Ovary (tissue), 9 donors: Measurements from ENCODE around the gene GMEB2. TPM values are rescaled to one million over a fixed set of nuclear protein-coding genes. Genes with fewer than 3 reads are reported as not detected.
"Not testable (repeated sequence)": the region's sequence is repeated elsewhere in the genome, so short reads cannot be mapped to it uniquely, and the experiment has no call there.

Experiments used
- DNase-seq, 5 donors: peaks; one replicate each; pipeline ENCODE4 v3.0.0-alpha.2; 2019 to 2020
- H3K27ac ChIP-seq, 2 donors: fragments of 200-600 bp; one replicate each; pipeline versions ENCODE4 v1.5.1 to v1.8.0; 2019 to 2022
- H3K27me3 ChIP-seq: fragments of 200-600 bp; one replicate; pipeline ENCODE4 v1.8.0; 2022
- H3K36me3 ChIP-seq: fragments of 200-600 bp; sonication (generic); one replicate; pipeline ENCODE4 v1.5.1; 2019
- H3K4me1 ChIP-seq: one replicate; pipeline ENCODE4 v1.8.1; 2013; ENCODE audit warnings: mild to moderate bottlenecking, moderate library complexity; ENCODE audit not compliant: insufficient read depth
- H3K4me3 ChIP-seq: fragments of 200-600 bp; sonication (generic); one replicate; pipeline ENCODE4 v1.5.1; 2017
- H3K9me3 ChIP-seq, 2 donors: fragments of 200-600 bp in 1 of 2; sonication (generic) in 1 of 2; one replicate each; pipeline versions ENCODE4 v1.5.1 to v1.8.1; 2013 to 2019; ENCODE audit warnings: mild to moderate bottlenecking in 1 of 2, moderate library complexity in 1 of 2
- EP300 ChIP-seq: sonication (generic); formaldehyde crosslinking; IDR thresholded peaks from one replicate; pipeline ENCODE4 v1.6.1; 2017; ENCODE audit warnings: antibody characterized with exemption
- POLR2A ChIP-seq: fragments of 450-650 bp; IDR thresholded peaks from one replicate; pipeline ENCODE4 v1.6.1; 2017; ENCODE audit warnings: antibody characterized with exemption, mild to moderate bottlenecking, moderate library complexity
- WGBS, 3 donors: extraction: QIAGEN DNeasy Blood & Tissue Kit in 1 of 3; methylation state at CpG; one replicate each; pipeline versions ENCODE4 v1.1.5 to v1.1.7; 2013 to 2017; 5-methylcytosine and 5-hydroxymethylcytosine counted together
- intact Hi-C, 4 donors: fragments of 100-400 bp; cut with DNase I; formaldehyde crosslinking; loops; one replicate each; pipeline versions ENCODE4 v1.11.0 to v1.15.1; 2022 to 2023
- polyA plus RNA-seq, 2 donors: library from polyadenylated mRNA; stranded (reverse); fragments of 200-250 nt in 1 of 2; fragments of 350-450 nt in 1 of 2; fragmentation: Illumina TruSeq in 1 of 2; extraction: RNeasy Lipid Tissue Mini Kit (QIAGEN cat#74804) in 1 of 2; gene quantifications; one replicate each; pipeline ENCODE4 v1.2.3, GENCODE V29; 2013 to 2014
- total RNA-seq, 7 donors: library from RNA; depleted of rRNA in 2 of 7; stranded (reverse); fragments of >200 nt in 2 of 7; fragmentation: NEBNext Ultra II Directional in 3 of 7; extraction: Animal tissue kit (Norgen Biotek cat#: 25700) in 3 of 7; gene quantifications; one replicate each; pipeline versions ENCODE4 v1.1.0 to v1.2.4, GENCODE V29; 2016 to 2023
- TF ChIP-seq, protein P1 (sequence below), 3 donors: fragments of 450-650 bp in 2 of 3; fragments of 200-600 bp in 1 of 3; IDR thresholded peaks; one replicate each; pipeline versions ENCODE4 v1.5.1 to v1.8.0; 2016 to 2022; ENCODE audit warnings: antibody characterized with exemption in 3 of 3, mild to moderate bottlenecking in 1 of 3
- donor health status: DM: no; HTN: no; CAD: no; lungs with moderate emphysema.
- donor health status: DM: no; HTN: no; CAD: no.
- donor health status: Bipolar disorder and iron deficiency.
- donor health status: DM: yes; HTN: yes; CAD: no.
- donor health status: DM: no; HTN: no; CAD: no.
- donor health status: DM: yes; HTN: yes; CAD: no.

The GMEB2 gene
- total and polyA plus RNA-seq, 9 donors, result 4.1 to 14.7 (median 9.7) TPM

DNA sequence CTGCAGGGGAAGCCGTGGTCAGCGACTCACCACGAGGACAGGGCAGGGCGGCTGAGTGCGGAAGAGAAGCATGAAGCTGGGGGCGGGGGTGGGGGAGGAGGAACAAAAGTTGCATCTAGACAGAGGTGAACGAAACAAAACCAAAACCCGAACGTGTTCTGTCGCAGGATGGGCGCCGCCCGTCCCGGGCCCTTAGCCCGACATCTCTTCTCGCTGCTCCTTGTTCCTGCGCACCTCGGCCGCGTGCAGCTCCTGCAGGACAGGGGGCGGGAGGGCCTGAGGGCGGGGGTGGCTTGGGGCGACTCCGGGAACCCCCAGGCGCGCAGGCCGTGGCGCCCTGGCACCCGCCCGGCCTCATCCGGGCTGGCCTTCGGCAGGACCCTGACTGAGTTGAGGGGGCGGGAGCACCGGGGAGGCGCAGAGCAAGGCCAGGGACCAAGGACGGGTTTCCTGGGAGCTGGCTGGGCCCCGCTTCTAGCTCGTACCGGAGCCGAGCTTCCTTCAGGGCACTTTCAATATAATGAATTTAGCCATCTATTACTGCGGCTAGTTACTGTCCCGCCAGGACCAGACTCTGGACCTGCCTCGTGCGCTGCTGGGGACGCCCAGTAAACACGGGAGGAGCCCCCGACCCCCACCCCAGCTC, 14.4 kb upstream of the GMEB2 start:
- WGBS, 3 donors, result 1 to 33% (median 19%) methylated on average over 41 to 42 of the region's 47 CpGs
- Histone ChIP-seq H3K36me3 (no peaks in the 10 kb centered on the region), H3K27me3 (no peaks in the 10 kb centered on the region), H3K4me1 (peaks cover 12% of the 10 kb centered on the region), H3K9me3 (no peaks in the 10 kb centered on the region), H3K27ac (peak overlapping the region in 1 of 2 donors; percentile 56), H3K4me3 (peak overlapping the region; percentile 38)
- no peak for TF ChIP-seq POLR2A
- TF ChIP-seq, protein P1, sequence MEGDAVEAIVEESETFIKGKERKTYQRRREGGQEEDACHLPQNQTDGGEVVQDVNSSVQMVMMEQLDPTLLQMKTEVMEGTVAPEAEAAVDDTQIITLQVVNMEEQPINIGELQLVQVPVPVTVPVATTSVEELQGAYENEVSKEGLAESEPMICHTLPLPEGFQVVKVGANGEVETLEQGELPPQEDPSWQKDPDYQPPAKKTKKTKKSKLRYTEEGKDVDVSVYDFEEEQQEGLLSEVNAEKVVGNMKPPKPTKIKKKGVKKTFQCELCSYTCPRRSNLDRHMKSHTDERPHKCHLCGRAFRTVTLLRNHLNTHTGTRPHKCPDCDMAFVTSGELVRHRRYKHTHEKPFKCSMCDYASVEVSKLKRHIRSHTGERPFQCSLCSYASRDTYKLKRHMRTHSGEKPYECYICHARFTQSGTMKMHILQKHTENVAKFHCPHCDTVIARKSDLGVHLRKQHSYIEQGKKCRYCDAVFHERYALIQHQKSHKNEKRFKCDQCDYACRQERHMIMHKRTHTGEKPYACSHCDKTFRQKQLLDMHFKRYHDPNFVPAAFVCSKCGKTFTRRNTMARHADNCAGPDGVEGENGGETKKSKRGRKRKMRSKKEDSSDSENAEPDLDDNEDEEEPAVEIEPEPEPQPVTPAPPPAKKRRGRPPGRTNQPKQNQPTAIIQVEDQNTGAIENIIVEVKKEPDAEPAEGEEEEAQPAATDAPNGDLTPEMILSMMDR (IDR thresholded peaks at IDR 0.05), result no peak
- no peak for TF ChIP-seq EP300
- intact Hi-C loops, result loop anchor here in 1 of 4 donors (10.0 kb wide), 1 partner anchor 106 kb away; the partner anchor contains the start of gene PTK6
- DNase-seq, result no peak

DNA sequence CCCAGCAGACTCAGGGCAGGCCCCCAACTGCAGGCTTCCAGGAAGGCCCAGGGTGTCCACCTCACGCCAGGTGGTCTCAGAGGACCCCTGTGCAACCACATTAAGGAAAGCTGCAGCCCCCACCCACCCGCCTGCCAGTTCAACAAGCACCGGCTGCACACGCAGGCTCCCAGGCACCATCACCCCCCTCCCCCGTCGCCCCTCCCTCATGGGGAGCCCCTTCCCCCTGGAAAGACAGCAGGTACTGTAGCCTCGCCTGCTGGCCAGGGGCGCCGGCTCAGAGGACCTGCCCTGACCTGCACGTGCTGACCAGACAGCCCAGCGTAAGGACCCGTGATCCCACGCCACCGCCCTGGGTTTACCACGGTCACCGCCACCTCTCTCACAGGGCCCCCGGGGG, 13.8 kb upstream of the GMEB2 start:
- H3K27ac ChIP-seq, H3K36me3 ChIP-seq, H3K4me3 ChIP-seq, H3K27me3 ChIP-seq, H3K9me3 ChIP-seq: not testable (repeated sequence)
- 36 to 100% (median 69%) methylated on average over 2 to 16 of the region's 17 CpGs for WGBS, 3 donors
- intact Hi-C loops, result loop anchor here in 1 of 4 donors (10.0 kb wide), 1 partner anchor 106 kb away; the partner anchor contains the start of gene PTK6
- DNase-seq, result peak in 3 of 5 donors; percentile 48 to 67 (median 65)
- peaks cover 12% of the 10 kb centered on the region for H3K4me1 ChIP-seq

DNA sequence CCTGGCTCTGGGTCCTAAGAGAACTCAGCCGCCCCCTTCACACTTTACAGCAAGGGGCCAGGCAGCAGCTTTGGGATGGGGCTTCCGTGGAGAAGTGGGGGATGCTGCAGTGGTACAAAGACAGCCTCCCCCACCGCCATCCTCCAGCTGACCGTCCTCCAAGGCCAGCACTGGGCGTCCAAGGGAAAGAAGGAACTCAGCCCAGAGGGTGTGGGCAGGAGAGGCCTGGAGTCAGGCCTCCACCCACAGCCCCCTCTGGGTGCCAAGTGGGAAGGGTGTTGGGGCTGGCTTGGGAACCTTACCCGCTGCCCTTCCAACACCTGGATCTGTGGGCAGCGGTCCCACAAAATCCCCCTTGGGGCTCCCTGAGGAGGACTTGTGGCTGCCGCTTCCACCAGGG, 13.2 kb upstream of the GMEB2 start:
- Histone ChIP-seq H3K4me1 (peaks cover 12% of the 10 kb centered on the region), H3K27me3 (no peaks in the 10 kb centered on the region), H3K4me3 (no peak overlapping the region), H3K27ac (no peak overlapping the region), H3K36me3 (no peaks in the 10 kb centered on the region), H3K9me3 (no peaks in the 10 kb centered on the region)
- intact Hi-C loops, result loop anchor here in 1 of 4 donors (10.0 kb wide), 1 partner anchor 105 kb away; the partner anchor contains the start of gene PTK6
- peak in 2 of 5 donors; percentile 34 to 51 for DNase-seq
- WGBS, 3 donors, result 46 to 61% (median 61%) methylated on average over 7 to 8 of the region's 8 CpGs
- no peak for TF ChIP-seq EP300
- no peak for TF ChIP-seq POLR2A
- TF ChIP-seq, protein P1 (IDR thresholded peaks at IDR 0.05), result no peak

DNA sequence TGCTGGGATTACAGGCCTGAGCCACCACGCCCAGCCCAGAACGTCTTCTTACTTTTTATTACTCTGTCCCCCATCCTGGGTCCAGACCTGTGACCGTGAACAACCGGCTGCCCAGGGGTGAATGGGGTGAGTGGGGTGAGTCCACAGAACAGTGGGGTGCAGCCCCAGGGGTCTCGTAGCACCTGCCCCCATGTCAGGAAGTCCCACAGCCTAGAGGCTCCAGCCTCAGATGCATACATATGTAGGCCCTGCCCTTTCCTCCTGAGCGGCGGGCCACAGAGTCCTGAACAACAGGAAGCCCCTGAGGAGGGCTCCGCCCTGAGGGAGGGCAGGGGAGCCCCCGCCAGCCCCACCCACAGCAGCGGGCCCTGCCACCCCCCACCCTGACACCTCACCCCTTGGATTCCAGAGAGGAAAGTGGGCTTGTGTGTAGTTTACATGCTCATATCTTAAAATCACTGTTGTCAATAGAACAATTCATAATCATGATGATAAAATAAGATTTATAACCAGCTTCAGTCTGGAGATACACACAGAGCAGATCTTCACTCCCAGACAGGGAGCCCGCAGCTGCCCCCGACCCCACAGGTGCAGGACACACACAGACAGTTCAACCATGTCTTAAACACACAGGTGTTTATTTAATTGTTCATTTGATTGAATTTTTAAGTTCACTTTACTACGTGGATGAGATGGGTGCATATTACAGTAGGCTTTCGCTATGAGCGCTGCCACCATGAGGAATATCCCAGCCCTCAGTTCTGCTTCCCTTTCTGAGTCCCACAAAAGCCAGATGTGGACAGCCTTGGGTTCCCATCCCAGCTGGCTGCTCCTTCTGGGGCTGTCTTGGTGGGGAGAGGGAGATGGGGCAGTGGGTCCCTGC, 12.4 kb upstream of the GMEB2 start:
- H3K9me3 ChIP-seq, result no peaks in the 10 kb centered on the region
- WGBS, 3 donors, result 66 to 69% (median 67%) methylated on average over 15 of the region's 15 CpGs
- DNase-seq, result no peak
- intact Hi-C loops, result no loop called here
- no peaks in the 10 kb centered on the region for H3K27me3 ChIP-seq
- TF ChIP-seq, protein P1 (IDR thresholded peaks at IDR 0.05), result no peak
- TF ChIP-seq EP300, result no peak
- TF ChIP-seq POLR2A, result no peak
- peaks cover 12% of the 10 kb centered on the region for H3K4me1 ChIP-seq
- H3K27ac ChIP-seq, result no peak overlapping the region
- no peak overlapping the region for H3K4me3 ChIP-seq
- H3K36me3 ChIP-seq, result no peaks in the 10 kb centered on the region
